SJCRH30 (cell line): Measurements from ENCODE around the gene RASA3. TPM values are rescaled to one million over a fixed set of nuclear protein-coding genes. Genes with fewer than 3 reads are reported as not detected.
A peak's percentile ranks its signal among the peaks of the same experiment; 100 is the strongest.
"Not testable (repeated sequence)": the region's sequence is repeated elsewhere in the genome, so short reads cannot be mapped to it uniquely, and the experiment has no call there.

Experiments
- DNase-seq, 2 experiments: peaks; one replicate each; pipeline ENCODE4 v3.0.0-alpha.2; 2015 to 2020
- H3K27ac ChIP-seq: fragments of 250-450 bp; sonication (Bioruptor Pico); 2 replicates; pipeline ENCODE4 v1.5.1; 2020; ENCODE audit warnings: mild to moderate bottlenecking, moderate library complexity
- H3K27me3 ChIP-seq: fragments of 250-450 bp; sonication (Bioruptor Pico); 2 replicates; pipeline ENCODE4 v1.5.1; 2020; ENCODE audit warnings: mild to moderate bottlenecking, moderate library complexity
- H3K36me3 ChIP-seq: fragments of 250-450 bp; sonication (Bioruptor Pico); 2 replicates; pipeline ENCODE4 v1.5.1; 2020; ENCODE audit warnings: mild to moderate bottlenecking, moderate library complexity
- H3K4me1 ChIP-seq: fragments of 250-450 bp; sonication (Bioruptor Pico); 2 replicates; pipeline ENCODE4 v1.5.1; 2020; ENCODE audit warnings: mild to moderate bottlenecking, moderate library complexity
- H3K4me3 ChIP-seq: fragments of 250-450 bp; sonication (Bioruptor Pico); 2 replicates; pipeline ENCODE4 v1.5.1; 2020; ENCODE audit warnings: mild to moderate bottlenecking, moderate library complexity
- H3K9me3 ChIP-seq: fragments of 250-450 bp; sonication (Bioruptor Pico); replicated peaks from 2 replicates; pipeline ENCODE4 v1.5.1; 2020; ENCODE audit warnings: mild to moderate bottlenecking, moderate library complexity
- total RNA-seq: library from RNA; depleted of rRNA; stranded (reverse); fragments of >200 nt; shearing (Covaris generic); gene quantifications from 2 replicates; pipeline ENCODE4 v1.2.3, GENCODE V29; 2014

Gene RASA3
- total RNA-seq, 1 experiment from 2014 or later, result 20.5 TPM

DNA sequence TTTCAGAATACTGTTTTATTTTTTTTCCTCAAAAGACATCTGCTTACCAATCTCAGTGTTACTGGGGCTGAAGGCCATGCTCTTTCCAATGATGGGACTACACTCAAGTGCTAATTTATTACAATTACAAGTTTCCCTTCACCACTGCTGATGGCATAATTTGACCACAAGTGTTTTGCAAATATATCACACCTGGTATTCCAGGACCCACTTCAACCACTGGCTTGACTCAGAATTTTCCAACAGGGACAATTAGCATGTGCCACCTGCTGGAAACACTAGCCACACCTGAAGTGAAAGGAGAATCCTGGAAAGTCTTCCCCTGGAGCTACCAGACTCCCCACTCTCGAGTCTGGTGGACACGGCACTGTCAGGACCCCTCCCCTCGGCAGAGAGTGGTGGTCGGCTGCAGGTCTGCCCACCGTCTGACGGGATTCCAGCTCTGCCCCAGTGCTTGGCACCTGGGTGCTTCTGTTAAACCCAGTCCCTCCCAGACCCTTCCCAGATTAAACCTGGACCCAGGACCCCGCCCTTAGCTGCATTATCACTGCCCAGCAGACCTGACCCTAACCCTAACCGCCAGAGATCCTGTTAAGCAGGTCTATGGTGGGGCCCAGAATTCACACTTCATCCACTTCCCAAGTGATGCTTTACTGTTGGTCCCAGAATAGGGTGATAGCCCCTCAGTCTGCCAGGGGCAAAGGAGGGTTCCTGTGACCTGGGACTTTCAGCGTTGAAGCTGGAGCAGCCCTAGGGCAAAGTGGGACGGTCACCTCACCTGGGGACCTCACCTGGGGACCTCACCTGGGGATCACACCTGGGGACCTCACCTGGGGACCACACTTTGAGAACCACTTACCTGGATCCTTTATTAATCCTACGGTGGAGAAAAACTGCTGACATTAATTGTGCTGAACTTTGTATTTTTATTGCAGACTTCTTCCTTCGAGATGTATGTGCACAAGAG, 17.6 kb upstream of the RASA3 start:
- no peaks in the 10 kb centered on the region for H3K4me1 ChIP-seq
- H3K9me3 ChIP-seq, result no peaks in the 10 kb centered on the region
- no peak overlapping the region for H3K27ac ChIP-seq
- no peaks in the 10 kb centered on the region for H3K27me3 ChIP-seq
- H3K4me3 ChIP-seq, result no peak overlapping the region
- no peaks in the 10 kb centered on the region for H3K36me3 ChIP-seq
- no peak for DNase-seq

- H3K27ac ChIP-seq, H3K4me1 ChIP-seq, H3K27me3 ChIP-seq, DNase-seq, H3K9me3 ChIP-seq, H3K36me3 ChIP-seq, H3K4me3 ChIP-seq: not testable (repeated sequence)
Observed at GRCh38 chr13:114148886-114149285, 16.5 kb upstream of the RASA3 start.

- Histone ChIP-seq H3K9me3 (no peaks in the 10 kb centered on the region), H3K27me3 (no peaks in the 10 kb centered on the region), H3K27ac (no peak overlapping the region), H3K4me1 (peaks cover 5% of the 10 kb centered on the region; the same call in 1 of the 2 replicates), H3K36me3 (no peaks in the 10 kb centered on the region), H3K4me3 (no peak overlapping the region)
- DNase-seq, result no peak
Observed at GRCh38 chr13:114148521-114148855, 16.1 kb upstream of the RASA3 start.

GRCh38 chr13:114147803-114148520, 15.5 kb upstream of the RASA3 start:
- H3K36me3 ChIP-seq, result no peaks in the 10 kb centered on the region
- no peak overlapping the region for H3K4me3 ChIP-seq
- peaks cover 8% of the 10 kb centered on the region for H3K4me1 ChIP-seq
- DNase-seq, result no peak
- H3K9me3 ChIP-seq, result no peaks in the 10 kb centered on the region
- no peaks in the 10 kb centered on the region for H3K27me3 ChIP-seq
- H3K27ac ChIP-seq, result no peak overlapping the region

DNA sequence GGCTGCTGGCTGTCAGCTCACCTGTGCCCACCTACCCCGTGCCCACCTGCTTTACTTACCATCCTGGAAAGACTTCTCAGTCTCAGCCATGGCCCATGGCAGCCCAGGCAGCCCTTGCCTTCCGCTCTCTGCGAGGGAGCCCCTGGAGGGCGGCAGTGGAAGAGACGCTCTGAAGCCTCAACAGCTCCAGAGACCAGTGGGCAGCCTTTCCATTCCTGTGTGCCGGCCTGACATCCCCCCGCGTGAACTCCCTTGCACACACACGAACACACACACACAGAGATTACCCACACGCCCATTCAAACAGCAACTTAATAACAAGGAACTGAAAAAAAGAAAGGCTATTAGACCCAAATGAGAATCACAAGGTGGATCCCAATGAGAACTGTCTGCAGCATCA, 14.2 kb upstream of the RASA3 start:
- Histone ChIP-seq H3K9me3 (no peaks in the 10 kb centered on the region), H3K4me3 (no peak overlapping the region), H3K36me3 (no peaks in the 10 kb centered on the region)

GRCh38 chr13:114146173-114146572, 13.8 kb upstream of the RASA3 start:
- Histone ChIP-seq H3K4me3 (no peak overlapping the region), H3K27me3 (no peaks in the 10 kb centered on the region)

More for the DNA sequence above, 14.2 kb upstream of the RASA3 start:
- no peak for DNase-seq
- no peaks in the 10 kb centered on the region for H3K27me3 ChIP-seq
- H3K27ac ChIP-seq, result no peak overlapping the region
- H3K4me1 ChIP-seq, result peaks cover 17% of the 10 kb centered on the region

DNA sequence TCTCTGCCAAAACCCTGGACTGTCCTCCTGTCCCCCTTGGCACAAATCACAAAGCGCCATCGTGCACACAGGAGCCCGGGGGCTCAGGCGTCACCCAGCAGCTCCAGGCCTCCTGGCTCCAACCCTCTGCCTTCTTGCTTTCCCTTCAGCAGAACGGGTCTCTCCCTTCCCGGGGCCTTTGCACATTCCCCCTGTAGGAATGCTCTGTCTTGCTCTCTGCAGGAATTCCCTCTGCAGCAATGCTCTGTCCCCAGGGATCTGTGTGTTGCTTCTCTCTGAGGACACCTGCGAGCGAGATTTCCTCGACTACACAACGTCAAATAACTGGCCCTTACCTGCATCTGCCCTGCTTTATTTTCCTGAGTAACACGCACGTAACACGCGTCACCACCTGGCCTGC, 13.3 kb upstream of the RASA3 start:
- no peaks in the 10 kb centered on the region for H3K36me3 ChIP-seq
- no peaks in the 10 kb centered on the region for H3K27me3 ChIP-seq
- H3K4me1 ChIP-seq, result peaks cover 17% of the 10 kb centered on the region

More at GRCh38 chr13:114146173-114146572, 13.8 kb upstream of the RASA3 start:
- no peaks in the 10 kb centered on the region for H3K36me3 ChIP-seq
- H3K4me1 ChIP-seq, result peaks cover 17% of the 10 kb centered on the region
- H3K27ac ChIP-seq, result no peak overlapping the region
- DNase-seq, result no peak
- H3K9me3 ChIP-seq, result no peaks in the 10 kb centered on the region

GRCh38 chr13:114145256-114145655, 12.8 kb upstream of the RASA3 start:
- Histone ChIP-seq H3K9me3 (no peaks in the 10 kb centered on the region), H3K27me3 (no peaks in the 10 kb centered on the region), H3K36me3 (no peaks in the 10 kb centered on the region), H3K4me3 (no peak overlapping the region), H3K27ac (no peak overlapping the region), H3K4me1 (peaks cover 17% of the 10 kb centered on the region)
- no peak for DNase-seq

More for the DNA sequence above, 13.3 kb upstream of the RASA3 start:
- no peaks in the 10 kb centered on the region for H3K9me3 ChIP-seq
- no peak overlapping the region for H3K4me3 ChIP-seq
- no peak overlapping the region for H3K27ac ChIP-seq
- no peak for DNase-seq

- Histone ChIP-seq H3K27me3 (no peaks in the 10 kb centered on the region), H3K4me1 (peaks cover 17% of the 10 kb centered on the region), H3K27ac (no peak overlapping the region), H3K4me3 (no peak overlapping the region), H3K9me3 (no peaks in the 10 kb centered on the region), H3K36me3 (no peaks in the 10 kb centered on the region)
- no peak for DNase-seq
Observed at GRCh38 chr13:114144606-114145244, 12.3 kb upstream of the RASA3 start.

- Histone ChIP-seq H3K27ac (no peak overlapping the region), H3K36me3 (no peaks in the 10 kb centered on the region), H3K4me3 (no peak overlapping the region), H3K27me3 (no peaks in the 10 kb centered on the region), H3K9me3 (no peaks in the 10 kb centered on the region), H3K4me1 (peaks cover 17% of the 10 kb centered on the region)
- no peak for DNase-seq
Observed at GRCh38 chr13:114143806-114144605, 11.6 kb upstream of the RASA3 start.

DNA sequence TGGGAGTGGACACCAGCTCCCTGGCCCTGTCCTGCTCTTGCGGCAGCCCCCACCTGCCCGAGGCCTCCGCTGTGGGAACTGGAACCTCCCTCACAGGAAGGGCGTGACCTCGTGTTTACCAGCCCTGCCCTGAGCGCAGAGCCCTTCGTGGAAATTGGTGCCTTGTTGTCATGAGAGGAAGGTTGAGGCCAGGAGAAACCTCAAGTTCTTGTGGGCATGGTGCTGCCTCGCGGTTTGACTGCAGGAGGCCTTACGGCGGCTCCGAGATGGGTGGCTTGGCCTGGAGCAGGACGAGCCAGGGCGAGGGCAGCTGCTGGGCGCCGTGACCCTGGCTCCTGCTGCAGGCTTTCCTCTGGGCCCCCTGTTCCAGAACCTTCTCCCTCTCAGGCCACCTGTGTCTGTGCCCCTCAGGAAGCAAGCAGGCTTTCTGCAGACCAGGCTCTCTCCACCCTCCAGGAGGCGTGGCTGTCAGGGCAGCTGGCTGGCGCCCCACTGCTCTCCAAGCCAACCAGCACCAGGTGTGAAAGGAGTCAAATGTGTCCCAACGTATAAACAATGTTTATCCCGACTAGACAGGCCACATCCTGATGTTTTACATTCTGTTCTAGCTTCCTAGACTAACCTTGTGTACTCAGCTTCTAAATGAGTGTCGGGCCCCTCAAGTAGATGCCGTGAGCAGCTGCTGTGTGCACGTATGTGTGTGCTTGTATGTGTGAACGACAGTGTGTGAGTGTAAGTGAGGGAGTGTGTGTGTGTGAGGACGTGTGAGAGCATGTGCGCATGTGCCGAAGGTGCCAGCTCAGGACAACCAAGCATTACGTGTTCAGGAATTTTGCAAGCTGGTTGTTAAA, 10.4 kb upstream of the RASA3 start:
- Histone ChIP-seq H3K27ac (no peak overlapping the region), H3K4me1 (peaks cover 17% of the 10 kb centered on the region), H3K4me3 (no peak overlapping the region), H3K36me3 (no peaks in the 10 kb centered on the region), H3K27me3 (no peaks in the 10 kb centered on the region), H3K9me3 (no peaks in the 10 kb centered on the region)
- peak; percentile 68 for DNase-seq

DNA sequence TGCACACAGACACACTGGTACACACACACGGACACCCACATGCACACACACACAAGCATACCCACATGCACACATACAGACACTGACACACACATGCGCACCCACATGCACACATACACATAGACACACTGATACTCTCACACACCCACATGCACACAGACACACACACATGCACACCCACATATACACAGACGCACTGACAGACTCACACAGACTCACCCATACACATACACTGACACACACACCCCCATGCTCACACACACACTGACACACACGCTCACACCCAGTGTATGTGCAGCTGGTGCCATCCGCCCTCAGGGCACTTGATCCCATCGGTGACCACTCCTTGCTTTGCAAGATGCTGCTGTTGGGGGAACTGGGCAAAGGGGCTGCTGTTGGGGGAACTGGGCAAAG, 9.7 kb upstream of the RASA3 start:
- Histone ChIP-seq H3K27ac (no peak overlapping the region), H3K27me3 (no peaks in the 10 kb centered on the region), H3K4me3 (no peak overlapping the region), H3K9me3 (no peaks in the 10 kb centered on the region), H3K36me3 (no peaks in the 10 kb centered on the region), H3K4me1 (peaks cover 17% of the 10 kb centered on the region)
- DNase-seq, result no peak

GRCh38 chr13:114141261-114141996, 9.0 kb upstream of the RASA3 start:
- no peak for DNase-seq
- no peaks in the 10 kb centered on the region for H3K36me3 ChIP-seq
- no peaks in the 10 kb centered on the region for H3K9me3 ChIP-seq
- H3K27ac ChIP-seq, result no peak overlapping the region
- no peak overlapping the region for H3K4me3 ChIP-seq
- peaks cover 17% of the 10 kb centered on the region for H3K4me1 ChIP-seq
- H3K27me3 ChIP-seq, result no peaks in the 10 kb centered on the region
